Jurkat, Clone E6-1 (cell line): ENCODE results near the gene NUP210.

Source experiments
- DNase-seq: peaks from one replicate; pipeline ENCODE4 v3.0.0-alpha.2; 2011; ENCODE audit warnings: low read depth, low spot score
- H3K4me3 ChIP-seq: 2 replicates; pipeline ENCODE4 v1.5.1; 2011; ENCODE audit warnings: mild to moderate bottlenecking, low read length, control low read depth, moderate library complexity

NUP210 gene

DNA sequence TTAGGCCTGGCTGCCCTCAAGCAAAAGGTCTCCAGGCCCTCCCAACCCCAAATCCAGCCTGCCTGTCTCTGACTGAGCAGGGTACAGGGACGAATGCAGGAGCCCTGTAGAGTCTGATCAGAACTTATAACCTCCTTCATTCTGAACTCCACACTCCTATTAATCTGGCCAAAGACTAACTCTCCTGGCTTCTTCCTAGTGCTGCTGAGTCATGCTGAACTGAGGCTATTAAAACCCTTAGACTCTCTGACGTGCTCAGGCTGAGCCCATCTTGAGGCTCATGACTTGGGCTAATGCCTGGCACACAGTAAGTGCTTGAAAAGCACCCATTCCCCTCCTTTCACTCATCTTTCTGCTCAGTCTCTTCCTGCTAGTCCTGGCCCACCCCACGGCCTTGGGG, 81.9 kb downstream of the NUP210 start:
- no peak for DNase-seq
- no peak overlapping the region for H3K4me3 ChIP-seq

DNA sequence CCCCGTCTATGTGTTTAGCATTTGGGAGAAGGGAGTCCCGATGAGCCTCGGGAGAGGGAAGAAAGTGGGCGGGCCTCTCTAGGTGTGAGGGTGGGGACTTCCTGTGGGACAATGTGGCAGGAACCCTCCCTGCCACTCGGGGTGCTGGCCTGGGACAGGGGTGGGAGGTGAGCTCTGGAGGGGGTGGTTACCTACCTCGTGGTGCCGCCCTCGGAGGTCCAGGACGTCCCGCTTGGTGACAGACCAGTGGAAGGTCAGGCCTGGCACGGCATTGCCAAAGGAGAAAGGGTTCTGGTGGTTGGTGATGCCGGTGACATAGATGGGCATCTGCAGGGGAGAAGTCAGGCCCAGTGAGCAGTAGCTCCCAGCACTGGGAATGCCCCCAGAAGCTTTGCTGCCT, 83.5 kb downstream of the NUP210 start:
- no peak for DNase-seq
- H3K4me3 ChIP-seq: no peak overlapping the region

DNA sequence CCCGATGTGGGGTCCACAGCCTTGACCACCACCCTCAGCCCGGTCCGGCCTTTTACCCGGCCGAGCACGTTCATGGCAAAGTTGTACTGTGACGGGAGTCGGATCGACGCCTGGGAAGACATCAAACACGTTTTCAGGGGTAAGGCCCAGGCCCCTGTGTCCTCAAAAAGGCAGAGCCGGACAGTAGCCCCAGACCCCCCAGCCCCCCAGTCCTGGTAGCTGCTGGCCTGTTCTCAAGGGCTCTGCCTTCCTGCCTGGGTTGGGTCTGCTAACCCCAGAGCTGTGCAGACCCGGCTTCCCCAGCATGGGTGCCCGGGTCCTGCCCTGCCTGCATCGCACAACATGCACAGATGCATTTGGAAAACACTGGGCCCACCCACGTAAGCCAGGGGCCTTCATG, 84.6 kb downstream of the NUP210 start:
- DNase-seq: no peak

DNA sequence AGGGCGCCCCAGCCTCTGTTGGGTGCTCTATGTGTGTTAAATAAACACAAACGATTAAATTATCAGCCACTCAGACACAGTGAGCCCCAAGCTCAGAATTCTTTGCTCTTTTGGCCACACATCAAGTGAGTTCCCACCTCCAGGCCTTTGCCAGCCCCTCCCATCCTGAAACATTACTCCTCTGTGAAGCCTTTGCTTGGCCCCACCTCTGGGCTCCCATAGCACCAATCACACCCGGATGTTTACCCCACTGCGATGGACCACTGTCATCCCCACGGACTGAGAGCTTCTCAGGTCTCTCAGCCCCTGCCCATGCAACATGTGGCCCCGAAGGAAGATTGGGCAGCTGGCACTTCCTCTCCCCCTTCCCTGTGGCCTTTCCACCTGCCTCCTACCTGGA, 85.1 kb downstream of the NUP210 start:
- no peak overlapping the region for H3K4me3 ChIP-seq
- DNase-seq: no peak

More for the DNA sequence above, 84.6 kb downstream of the NUP210 start:
- no peak overlapping the region for H3K4me3 ChIP-seq

DNA sequence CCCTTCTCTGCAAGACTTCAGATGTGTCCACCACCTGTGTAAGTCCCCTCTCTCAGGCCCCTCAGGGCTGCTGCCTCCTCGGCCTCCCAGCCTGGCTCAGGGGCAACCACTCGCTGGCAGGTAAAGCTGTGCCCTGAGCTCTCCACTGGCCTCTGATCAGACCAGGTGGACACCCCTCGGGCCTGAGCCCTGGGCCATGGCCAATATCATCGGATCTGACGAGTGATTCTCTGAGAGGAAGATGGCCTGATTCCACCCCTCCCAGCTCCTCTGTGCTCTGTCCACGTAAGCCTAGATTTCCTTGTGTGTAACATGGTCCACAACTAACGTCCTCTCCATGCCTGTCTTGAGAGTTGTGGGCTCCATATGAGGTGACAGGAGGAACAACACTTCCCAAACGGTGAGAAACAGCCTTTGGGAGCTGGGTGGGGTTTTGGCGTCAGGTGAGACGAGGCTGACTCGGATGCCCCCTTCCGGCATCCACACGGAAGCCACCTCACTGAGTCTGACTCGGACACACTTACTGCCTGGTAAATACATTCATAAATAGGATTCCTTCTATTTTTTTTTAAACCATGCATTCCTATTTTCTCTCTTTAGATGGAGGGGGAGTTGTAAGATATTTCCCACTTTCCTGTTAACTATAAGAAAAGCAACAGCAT, 86.8 kb downstream of the NUP210 start:
- no peak for DNase-seq
- H3K4me3 ChIP-seq: no peak overlapping the region

DNA sequence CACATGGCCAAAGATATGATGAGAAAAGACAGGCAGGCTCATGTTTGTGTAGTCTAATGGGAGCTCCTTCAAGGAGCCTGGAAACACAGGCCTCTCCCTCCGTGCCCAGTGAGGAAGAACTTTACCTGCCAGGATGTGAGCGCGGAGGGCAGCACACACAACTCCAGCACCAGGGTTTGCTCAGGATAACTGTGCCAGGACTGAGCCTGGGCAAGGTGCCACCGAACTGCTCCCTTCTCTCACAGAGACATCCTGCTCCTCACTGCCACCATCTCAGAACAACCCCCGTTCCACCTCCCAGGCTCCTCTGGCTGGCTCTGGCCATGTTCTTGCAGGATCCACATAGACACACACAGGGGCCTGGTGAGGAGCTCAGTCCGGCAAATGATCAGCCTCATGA, 87.4 kb downstream of the NUP210 start:
- DNase-seq: no peak
- no peak overlapping the region for H3K4me3 ChIP-seq

DNA sequence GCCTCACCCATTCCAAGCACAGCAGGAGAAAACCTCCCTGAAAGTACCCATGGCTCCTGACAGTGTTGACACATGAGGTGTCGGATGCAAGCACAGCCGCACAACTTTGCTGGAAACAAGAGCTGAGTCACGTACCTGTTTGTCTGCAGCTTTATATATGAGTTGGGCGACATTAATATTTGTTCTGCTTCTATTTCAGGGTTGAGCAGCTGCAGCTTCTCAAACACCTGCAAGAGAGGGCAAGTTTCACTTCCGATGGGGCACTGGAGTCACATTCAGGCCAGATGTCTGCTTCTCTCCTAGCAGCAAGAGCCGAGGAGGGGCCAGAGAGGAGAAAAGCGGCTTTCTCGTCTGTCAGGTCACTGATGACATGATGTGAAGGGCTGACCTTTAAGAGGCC, 88.0 kb downstream of the NUP210 start:
- no peak for DNase-seq
- H3K4me3 ChIP-seq: no peak overlapping the region

DNA sequence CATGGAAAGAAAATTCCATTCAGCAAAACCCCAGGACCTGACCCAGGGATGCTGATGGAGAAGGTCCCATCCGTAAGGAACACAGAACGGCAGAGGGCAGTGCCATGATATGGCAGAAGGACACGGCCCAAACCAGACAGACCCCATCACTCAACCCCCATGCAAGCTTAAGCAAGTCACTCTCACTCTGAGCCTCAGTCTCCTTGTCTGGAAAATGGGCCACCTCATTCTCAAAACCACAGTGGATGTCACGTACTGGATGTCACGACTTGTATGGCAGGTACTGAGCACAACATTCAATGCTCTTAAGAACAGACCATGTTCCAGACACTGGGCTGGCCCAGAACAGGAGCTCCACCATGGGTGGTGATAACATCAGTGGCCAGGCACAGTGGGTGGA, 90.4 kb downstream of the NUP210 start:
- DNase-seq: no peak
- no peak overlapping the region for H3K4me3 ChIP-seq

DNA sequence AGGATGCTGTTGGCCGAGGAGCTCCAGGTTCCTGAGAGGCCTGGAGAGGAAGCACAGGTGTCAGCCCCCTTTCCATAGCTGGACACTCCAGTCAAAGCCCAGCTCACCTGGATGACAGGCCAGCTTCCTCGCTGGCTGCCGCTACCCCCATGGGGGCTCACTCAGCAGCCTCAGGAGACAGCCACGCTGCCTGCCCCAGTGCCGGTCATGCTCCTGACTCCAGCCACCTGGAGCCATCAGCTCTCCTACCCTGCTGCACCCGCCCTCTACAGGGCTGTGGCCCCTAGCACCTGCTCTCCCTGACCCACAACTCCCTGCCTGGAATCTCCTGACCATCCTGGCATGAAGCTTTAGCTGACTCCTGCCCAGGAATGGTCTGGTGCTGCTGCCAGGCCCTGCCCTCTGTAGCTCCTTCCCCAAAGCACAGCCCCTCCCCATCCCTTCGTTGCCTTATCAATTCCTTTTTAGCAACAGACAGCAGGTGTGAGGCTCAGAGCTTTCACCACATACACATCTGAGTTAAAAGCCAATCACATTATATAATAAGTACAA, 94.2 kb downstream of the NUP210 start:
- H3K4me3 ChIP-seq: no peak overlapping the region
- no peak for DNase-seq

DNA sequence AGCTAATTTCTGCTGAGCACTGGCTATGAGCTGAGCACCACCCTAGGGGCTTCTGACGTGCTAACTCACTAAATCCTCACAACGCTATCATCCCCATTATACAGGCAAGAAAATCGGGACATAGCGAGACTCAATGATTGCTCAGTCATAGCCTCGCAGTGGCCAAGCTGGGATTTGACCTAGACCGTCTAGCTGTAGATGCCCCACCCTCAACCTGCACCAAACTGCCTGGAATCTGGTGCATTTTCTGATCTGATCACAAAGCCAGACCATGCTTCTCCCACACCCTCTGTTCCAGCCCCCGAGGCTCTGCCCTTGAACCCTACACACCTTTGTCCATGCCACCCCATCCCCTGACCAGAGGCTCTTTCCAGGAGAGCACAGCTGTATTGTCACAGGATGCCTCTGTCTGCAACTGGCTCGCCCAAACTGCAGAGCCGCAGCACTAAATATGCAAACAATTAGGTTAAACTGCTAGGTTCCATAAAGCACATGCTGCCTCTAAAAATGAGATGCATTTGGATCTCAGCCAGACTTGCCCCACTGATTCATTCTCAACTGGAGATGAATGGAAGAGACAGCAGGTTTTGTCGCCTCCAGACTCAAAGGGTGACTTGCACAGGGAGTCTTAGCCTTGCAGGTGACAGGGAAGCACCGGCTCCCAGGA, 95.2 kb downstream of the NUP210 start:
- no peak for DNase-seq
- H3K4me3 ChIP-seq: no peak overlapping the region

DNA sequence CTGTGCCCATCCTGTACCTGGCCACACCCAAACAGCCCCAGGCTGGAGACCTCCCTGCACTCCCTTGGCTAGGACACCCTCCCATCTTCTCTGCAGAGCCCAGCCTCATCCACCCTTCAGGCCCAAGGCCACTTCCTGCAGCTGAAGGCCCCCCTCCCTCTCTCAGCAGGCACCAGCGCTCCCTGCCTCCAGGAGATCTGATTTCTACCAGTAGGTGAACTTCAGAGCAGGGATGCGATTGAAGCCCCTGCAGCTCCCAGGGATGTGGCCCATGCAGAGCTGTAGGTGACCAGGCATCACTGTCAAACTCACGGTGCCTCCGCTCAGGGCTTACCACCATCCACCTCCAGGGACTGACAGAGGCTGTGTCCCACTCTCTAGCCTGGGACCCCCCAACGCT, 96.3 kb downstream of the NUP210 start:
- no peak for DNase-seq
- no peak overlapping the region for H3K4me3 ChIP-seq

DNA sequence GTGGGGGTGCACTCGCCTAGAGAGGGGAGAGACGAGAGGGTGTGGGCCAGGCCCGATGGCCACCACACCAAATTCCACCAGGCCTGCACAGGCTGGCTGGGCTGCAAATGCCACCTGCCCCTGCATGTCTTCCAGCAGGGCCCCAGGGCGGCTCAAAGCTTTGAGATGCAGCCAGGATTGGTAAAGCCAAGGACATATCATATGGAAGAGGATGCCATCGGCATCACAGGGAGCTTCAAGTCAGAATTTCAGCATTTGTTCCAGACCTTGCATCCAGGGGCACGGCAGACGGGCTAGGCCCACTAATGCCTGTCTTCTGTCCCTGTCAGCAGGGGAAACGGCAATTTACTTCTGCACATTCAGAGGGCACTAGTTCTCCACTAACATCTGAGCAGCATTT, 97.8 kb downstream of the NUP210 start:
- DNase-seq: no peak
- H3K4me3 ChIP-seq: no peak overlapping the region

DNA sequence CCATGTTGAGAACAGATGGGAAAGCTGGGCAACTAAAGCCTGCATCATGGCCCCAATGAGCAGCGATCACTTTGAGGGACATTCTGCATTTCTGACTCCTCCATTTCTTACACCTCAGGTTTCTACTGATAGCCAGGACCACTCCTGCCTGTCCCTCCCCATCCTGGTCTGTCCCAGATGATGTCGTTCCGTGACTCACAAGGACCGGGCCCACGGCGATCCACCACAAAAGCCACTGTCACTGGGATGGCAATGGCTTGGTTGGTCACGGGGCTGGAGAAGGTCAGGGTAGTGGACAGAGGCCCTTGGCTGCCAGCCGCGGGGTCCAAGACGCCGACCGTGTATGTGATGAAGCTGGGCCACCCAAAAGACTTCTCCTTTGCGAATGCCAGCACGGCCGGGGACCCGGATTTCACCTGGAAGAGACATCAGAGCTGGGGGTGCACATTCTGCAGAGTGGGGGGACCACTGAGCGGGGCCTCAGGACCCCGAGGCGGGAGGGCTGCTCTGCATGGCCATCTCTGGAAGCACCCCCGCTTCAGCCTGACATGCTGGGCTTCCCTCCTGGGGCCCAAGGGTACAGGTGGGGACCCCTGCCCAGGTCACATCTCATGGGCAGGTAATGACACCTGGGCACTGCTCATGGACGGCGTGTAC, 100.4 kb downstream of the NUP210 start:
- H3K4me3 ChIP-seq: no peak overlapping the region
- DNase-seq: no peak

DNA sequence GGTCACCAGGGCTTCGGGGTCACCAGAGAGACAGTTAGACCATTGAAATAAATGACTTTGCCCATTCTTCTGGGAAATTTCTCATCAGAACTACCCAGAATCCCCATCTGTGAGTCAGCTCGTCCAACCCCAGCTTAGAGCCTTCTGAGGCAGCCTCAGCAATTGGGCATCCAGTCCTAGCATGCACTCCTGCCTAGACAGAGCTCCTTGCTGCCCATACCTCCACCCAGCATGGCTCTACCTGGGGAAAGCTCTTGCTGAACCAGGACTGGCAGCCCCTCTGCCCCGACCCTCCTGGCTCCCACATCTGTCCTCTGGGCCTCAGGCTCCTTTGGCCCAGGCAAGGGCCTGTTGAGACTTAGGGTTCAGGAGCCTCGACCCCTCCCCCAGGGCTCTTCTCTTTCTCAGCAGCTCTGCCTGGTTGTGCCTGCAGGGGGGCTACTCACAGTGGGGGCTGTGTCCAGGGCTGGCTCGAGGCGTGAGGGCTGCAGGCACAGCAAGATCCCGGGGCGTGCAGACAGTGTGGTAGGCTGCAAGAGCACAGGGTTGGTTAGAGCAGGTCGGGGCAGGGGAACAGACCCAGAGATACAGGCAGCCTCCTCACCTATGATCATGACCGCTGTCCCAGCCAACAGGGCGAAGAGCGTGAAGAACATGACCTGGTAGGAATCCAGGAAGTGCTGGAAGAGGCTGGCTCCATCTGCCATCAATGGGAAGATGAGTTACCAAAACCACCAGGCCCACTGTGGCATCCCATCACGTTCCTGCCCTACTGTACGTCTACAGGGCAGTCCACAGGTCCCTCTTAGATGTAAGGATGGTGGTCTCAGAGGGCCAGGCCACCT, 101.3 kb downstream of the NUP210 start:
- DNase-seq: no peak
- no peak overlapping the region for H3K4me3 ChIP-seq

DNA sequence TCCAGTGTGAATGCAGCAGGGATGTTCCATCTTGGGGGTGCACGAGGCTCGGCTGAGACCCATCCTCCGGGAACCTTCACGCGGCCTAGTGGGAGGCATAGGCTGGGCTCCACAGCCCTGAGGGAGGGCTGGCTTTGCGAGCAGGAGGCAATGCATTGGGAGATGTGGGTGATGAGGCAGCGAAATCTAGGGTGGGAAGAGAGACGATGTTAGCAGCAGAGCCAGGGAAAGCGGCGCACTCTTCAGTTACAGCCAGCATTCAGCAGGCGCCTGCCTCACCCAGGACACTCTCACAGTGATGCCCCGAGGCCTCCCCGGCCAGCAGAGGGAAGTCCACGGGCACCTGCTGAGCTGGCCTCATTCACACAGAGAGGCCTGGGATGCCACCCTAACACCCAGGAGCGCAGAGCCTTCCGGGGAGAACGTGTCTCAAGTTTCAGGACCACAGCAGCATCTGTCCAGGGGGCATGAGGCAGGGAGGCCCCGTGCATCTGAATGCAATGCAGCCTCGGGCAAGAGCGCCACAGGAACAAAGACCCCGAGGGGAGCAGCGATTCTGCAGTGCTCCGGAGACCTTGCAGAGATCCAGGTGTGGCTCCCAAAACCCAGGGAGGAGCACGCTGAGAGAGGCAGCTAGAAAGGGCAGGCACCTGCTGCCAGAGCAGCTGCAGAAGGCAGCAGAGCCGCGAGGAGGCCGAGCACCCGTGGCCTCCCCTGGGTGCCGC, 102.4 kb downstream of the NUP210 start:
- H3K4me3 ChIP-seq: no peak overlapping the region
- DNase-seq: no peak

DNA sequence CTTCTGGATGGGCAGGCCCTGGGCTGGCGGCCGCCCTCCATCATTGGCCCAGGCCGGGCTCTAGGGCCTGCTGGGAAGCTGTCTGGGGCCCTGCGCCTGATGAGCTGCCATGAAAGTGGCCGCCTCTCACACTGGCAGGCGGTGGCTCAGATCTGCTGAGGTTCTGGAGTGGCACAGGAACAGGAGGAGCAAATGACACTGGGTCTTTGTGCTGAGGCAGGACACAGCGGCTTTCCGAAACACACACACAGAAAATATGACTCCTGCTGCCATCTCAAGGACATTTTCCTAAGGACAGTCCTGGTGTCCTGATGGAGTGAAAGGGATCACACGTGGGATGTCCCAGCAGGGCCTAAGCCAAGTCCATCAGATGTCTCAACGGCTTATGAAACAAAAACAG, 103.5 kb downstream of the NUP210 start:
- no peak for DNase-seq
- no peak overlapping the region for H3K4me3 ChIP-seq

DNA sequence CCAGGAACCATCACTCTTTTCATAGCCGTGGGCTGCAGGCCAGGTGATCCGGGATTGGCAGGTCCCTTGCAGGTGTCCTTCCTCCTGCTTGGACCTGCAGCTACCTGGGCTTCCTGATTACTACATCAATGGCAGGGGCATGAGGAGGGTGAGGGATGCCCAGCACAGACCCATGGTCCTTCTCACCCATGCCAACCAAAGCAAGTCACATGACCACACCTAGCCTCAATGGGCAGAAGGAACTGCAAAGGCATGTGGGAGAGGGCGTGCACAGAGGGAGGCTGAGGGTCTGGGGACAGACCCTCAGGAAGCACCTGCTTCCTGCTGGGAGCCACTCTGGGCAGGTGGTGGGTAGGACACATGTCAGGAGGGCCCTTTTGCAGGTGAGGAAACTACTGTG, 105.2 kb downstream of the NUP210 start:
- no peak for DNase-seq
- no peak overlapping the region for H3K4me3 ChIP-seq

DNA sequence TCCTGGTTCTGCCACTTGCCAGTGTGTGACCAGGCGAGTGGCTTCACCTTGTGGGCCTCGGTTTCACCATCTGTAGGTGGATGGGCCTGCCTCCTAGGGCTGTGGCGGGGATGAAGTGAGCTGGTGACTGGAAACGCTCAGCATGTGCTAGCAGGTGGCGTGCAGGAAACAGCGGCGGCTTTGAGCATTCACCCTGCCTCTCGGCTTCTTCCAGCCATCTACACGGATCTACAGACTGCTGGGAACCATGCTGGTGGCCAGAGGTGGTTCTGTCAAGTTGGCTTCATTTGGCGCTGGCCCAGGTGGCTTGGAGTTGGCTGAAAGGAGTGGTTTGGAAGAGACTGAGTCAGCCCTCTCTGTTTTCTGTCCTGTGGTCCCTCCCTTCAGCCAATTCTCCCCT, 106.3 kb downstream of the NUP210 start:
- no peak for DNase-seq
- H3K4me3 ChIP-seq: no peak overlapping the region

DNA sequence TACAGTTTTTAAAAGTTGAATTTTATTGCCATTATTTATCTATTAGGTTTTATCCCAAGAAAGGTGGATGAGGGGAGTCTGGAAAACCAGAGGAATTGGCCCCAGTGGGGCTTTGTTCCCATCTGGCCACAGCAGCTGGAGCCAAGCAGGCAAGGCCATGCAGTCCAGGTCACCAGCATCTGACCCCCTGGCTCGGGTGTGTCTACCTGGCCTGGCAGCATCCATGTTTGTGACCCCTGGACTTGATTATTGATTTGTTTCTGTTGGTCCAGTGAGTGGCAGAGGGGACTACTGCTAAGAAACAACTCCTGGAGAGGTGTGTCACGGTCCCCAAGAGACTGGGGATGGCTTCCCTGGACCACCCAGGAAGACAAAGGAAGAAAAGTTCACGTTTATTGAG, 111.1 kb downstream of the NUP210 start:
- no peak for DNase-seq
- no peak overlapping the region for H3K4me3 ChIP-seq
